Stimulated activated CD8-positive, alpha-beta memory T cell treated with anti-CD3 and anti-CD28 coated beads, Interleukin-4, amount 100 ng/mL, for 24 hours (primary cell): Measurements from ENCODE around the gene HOXA11.

Experiments used
- DNase-seq: peaks from one replicate; pipeline ENCODE4 v3.0.0-alpha.2; 2020; ENCODE audit warnings: low read depth

HOXA11 gene

DNA sequence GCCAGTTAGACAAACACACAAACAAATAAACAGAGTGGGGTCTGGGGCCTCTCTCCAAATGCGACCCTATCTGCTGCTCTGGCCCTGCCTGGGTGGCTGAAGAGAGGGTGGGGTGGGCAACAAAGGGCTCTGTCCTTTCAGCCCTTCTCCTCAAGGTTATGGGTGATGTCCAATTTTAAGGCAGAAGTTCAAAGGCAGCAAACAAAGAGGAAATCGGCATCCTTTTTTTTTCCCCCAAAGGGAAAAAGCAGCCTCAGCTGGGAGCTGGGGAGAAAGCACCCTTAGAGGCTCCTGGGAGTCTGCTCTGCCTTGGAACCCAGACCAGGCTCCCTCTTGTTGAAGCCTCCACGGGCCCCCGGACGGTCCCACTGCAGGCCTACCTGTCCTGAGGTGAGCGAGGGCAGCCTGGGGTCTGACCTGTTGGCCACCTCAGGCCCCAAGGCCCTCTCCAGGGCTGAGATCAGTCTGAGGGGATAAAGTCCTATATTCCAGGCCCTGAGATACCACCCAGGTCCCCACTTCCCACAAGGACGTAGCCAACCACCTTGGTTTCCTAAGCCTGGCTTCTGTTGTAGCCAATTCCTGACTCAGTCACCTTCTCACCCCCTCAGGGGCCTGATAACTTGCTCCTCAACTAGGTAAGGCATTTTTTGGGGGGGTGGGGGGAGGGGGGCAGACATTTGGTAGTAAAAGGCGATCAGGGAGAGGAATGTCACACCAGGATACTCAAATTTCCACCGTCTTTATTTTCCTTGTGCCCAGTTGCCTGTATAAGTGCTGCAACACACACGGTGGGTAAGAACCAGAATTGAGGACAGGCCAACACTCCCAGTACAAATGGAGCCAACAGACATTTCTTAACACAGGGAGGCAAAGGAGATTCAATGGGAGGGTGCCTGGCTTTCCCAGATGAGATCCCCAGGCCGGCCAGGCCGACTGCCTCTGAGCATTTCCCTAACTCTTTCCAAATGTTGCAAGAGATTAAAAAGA is 4.3 kb downstream of the HOXA11 start:
- DNase-seq = no peak

- peak; percentile 38 for DNase-seq
Measured at GRCh38 chr7:27179503-27180430, 5.3 kb downstream of the HOXA11 start.

- DNase-seq = no peak
Measured at GRCh38 chr7:27179030-27179429, 6.0 kb downstream of the HOXA11 start.

GRCh38 chr7:27178366-27178765 is 6.7 kb downstream of the HOXA11 start:
- no peak for DNase-seq

DNA sequence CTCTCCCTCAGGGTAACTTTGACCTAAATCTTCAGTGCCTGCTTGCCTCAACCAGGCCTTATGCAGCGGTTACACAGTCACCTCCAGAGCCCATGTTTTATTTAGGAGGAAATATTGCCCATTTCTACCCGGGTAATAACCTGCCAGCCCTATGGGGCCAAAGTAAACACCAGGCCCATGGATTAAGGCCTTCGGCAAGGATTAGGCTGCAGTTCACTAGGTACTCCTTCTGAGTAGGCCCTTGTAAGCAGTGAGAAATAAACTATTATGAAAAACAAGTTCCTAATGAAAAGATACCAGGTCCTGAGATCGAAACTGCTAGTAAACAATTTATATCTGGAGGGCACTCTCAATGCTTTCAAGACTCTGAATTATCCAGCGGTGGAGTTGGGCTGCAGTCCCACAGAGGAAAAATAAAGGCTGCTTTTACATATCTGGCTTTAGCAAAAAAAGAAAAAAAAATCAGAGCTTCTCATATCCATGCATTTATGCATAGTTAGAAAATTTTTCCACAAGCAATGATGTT is 7.2 kb downstream of the HOXA11 start:
- no peak for DNase-seq

GRCh38 chr7:27176962-27177794 is 7.9 kb downstream of the HOXA11 start:
- DNase-seq = no peak

GRCh38 chr7:27176524-27176845 is 8.5 kb downstream of the HOXA11 start:
- DNase-seq = no peak

GRCh38 chr7:27175626-27176523 is 9.2 kb downstream of the HOXA11 start:
- no peak for DNase-seq

- DNase-seq = no peak
Measured at GRCh38 chr7:27174874-27175625, 10.0 kb downstream of the HOXA11 start.

DNA sequence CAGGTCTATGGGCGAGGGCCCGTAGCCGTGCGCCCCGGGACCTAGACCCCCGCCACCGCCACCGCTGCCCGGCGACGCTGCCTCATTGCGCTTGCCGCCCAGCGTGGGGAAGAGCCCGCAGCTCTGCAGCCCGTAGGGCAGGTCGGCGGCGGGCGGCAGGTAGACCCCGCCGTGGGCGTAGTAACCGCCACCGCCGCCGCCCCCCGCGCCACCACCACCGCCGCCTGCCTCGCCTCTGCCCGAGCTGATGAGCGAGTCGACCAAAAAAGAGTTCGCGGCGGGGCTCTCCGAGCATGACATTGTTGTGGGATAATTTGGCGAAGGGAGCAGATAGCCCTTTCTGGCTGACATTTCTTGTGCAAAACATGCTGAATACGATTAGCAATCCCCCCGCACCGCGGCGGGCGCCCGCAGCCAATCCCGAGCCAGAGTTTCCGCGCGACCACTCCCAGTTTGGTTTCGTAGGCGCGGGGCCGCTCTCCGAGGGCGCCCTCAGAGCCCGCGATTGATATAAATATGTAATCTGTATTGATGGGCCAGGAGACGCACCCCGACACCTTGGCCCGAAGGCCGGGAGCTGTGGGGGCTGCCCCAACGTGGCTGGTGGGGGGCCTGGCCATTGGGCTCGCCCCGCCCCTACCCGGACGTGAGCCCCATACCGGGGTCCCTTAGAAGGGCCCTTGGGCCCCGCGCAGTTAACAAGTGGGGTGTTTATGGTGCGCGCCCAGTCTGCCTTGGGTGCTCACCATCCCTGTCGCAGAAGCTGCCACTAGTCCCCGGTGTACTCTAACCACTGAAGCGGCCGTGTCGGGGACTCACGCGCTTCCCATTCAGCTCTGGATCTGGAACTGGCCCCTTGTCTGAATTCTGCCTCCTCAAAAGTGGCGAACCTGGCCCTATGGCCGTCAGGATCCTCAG is 10.8 kb downstream of the HOXA11 start, which contains the start of gene HOXA10:
Gene HOXA10, minus strand, starts transcription at position 365 of the 918 bp plus-strand sequence. Its CDS starts 14 bp downstream, at position 351.
- no peak for DNase-seq

- DNase-seq = no peak
Measured at GRCh38 chr7:27173511-27173955, 11.5 kb downstream of the HOXA11 start.

DNA sequence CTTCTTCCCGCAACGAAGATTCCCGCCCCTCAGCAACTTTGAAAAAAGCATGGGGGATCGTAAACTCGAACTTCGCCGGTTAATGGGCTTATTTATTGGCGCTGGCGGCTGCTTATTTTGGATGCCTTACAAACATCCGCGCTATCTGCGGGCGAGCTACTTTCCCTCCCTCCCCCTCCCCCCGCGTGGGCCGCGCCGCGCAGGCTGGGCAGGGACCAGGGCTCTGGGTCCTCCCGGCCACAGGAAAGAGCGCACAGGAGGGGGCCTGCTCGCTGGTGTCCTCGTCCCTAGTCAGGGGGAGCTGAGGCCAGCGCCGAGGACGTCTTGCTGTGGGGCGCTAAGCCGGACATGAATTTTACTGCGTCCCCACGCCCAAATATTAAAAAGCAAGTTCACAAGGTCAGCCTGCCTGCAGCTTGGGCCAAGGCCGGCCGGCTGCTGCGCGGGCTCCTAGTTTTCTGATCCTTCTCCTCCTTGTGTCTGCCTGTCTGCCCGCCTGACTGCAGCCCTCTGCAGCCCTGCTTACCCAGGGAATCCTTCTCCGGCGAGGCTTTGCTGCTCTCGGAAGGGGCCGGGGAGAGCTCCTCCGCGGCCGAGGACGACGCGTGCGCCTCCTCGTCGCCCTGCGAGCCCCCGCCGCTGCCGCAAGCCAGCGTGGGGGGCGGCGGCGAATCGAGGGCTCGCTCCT is 12.1 kb downstream of the HOXA11 start:
- DNase-seq = no peak

GRCh38 chr7:27172315-27172774 is 12.7 kb downstream of the HOXA11 start:
- no peak for DNase-seq

- no peak for DNase-seq
Measured at GRCh38 chr7:27171637-27172314, 13.3 kb downstream of the HOXA11 start.

DNA sequence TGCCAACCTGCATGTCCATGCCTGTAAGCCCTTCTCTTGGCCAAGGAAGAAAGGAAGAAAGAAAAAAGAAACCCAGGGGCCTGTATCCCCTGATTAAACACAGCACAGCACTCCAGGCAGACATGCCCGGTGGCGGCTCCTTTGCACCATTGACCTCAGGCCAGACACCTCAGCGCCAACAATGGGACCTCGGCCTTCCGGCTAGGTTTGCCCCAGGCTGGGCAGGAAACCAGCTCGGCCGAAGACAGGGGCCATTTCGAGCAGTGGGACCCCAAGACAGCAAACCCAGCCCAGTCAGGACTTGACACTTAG is 13.8 kb downstream of the HOXA11 start:
- no peak for DNase-seq

DNA sequence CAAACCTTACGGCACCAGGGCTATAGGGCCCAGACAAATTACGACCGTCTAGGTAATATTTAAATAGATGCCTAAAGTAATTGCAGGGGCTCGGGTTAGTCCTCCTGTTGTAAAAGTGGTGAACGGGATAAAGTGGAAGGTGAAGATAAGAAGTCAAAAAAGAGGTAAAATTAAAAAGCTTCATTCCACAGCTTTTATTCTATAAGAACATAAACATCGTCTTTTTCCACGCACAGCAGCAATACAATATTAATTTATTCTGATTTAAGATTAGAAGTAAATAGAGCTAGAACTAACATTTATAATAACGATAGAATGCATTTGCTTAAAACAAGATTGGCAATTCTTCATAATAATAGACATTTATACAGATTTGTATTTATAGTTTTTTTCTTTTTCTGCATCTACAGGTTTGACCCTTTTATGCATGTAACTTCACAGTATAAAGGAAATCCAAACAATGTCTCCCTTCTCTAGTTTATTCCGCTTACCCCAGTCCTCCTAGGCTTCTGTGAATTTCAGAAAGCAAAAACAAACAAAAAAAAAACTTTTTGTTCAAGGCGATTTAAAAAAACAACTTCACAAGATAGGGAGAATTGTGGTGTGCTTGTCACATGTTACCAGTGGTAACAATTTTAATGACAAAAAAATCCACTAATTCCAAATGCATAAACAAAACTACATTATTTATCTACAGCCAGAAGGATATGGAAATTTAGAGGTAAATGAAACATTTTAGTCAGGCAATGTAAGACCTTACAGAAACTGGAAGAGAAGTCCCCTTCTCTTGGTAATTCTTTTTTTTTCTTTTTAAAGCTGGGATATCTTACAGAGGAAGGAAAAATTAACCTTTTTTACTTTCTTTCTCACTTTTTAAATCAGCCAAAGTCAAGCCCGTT is 14.4 kb downstream of the HOXA11 start:
- no peak for DNase-seq
